Kidney capillary endothelial cell (primary cell): ENCODE data around the gene POU2F1.
"Not testable (repeated sequence)": the region's sequence is repeated elsewhere in the genome, so short reads cannot be mapped to it uniquely, and the experiment has no call there.

Source experiments
- DNase-seq: peaks from one replicate; pipeline ENCODE4 v3.0.0-alpha.2; 2018; ENCODE audit warnings: low spot score

Gene POU2F1

GRCh38 chr1:167314671-167315070 is 94.0 kb downstream of the POU2F1 start:
- no peak for DNase-seq

- no peak for DNase-seq
Measured at GRCh38 chr1:167317463-167317862, 96.8 kb downstream of the POU2F1 start.

GRCh38 chr1:167319206-167319605 is 98.5 kb downstream of the POU2F1 start:
- not testable (repeated sequence) for DNase-seq

- DNase-seq: no peak
Measured at GRCh38 chr1:167322483-167322882, 101.8 kb downstream of the POU2F1 start.

- no peak for DNase-seq
Measured at GRCh38 chr1:167325151-167325550, 104.5 kb downstream of the POU2F1 start.

- DNase-seq: no peak
Measured at GRCh38 chr1:167328306-167328815, 107.7 kb downstream of the POU2F1 start.

- DNase-seq: no peak
Measured at GRCh38 chr1:167328816-167329483, 108.3 kb downstream of the POU2F1 start.

GRCh38 chr1:167330601-167331293 is 110.1 kb downstream of the POU2F1 start:
- DNase-seq: no peak

GRCh38 chr1:167331650-167332049 is 111.0 kb downstream of the POU2F1 start:
- no peak for DNase-seq

- no peak for DNase-seq
Measured at GRCh38 chr1:167332503-167332902, 111.8 kb downstream of the POU2F1 start.

- DNase-seq: no peak
Measured at GRCh38 chr1:167333124-167333523, 112.4 kb downstream of the POU2F1 start.

GRCh38 chr1:167333703-167334102 is 113.0 kb downstream of the POU2F1 start:
- no peak for DNase-seq

GRCh38 chr1:167339405-167339804 is 118.7 kb downstream of the POU2F1 start:
- DNase-seq: no peak

GRCh38 chr1:167342846-167343245 is 122.2 kb downstream of the POU2F1 start:
- no peak for DNase-seq

GRCh38 chr1:167344112-167344511 is 123.4 kb downstream of the POU2F1 start:
- DNase-seq: no peak

GRCh38 chr1:167344615-167345385 is 124.1 kb downstream of the POU2F1 start:
- DNase-seq: no peak

GRCh38 chr1:167345386-167345733 is 124.7 kb downstream of the POU2F1 start:
- peak; percentile 52 for DNase-seq

- no peak for DNase-seq
Measured at GRCh38 chr1:167357305-167357704, 136.6 kb downstream of the POU2F1 start.

GRCh38 chr1:167359295-167359694 is 138.6 kb downstream of the POU2F1 start:
- no peak for DNase-seq

- no peak for DNase-seq
Measured at GRCh38 chr1:167360120-167360519, 139.4 kb downstream of the POU2F1 start.

- no peak for DNase-seq
Measured at GRCh38 chr1:167362638-167363037, 142.0 kb downstream of the POU2F1 start.

GRCh38 chr1:167364826-167365225 is 144.1 kb downstream of the POU2F1 start:
- no peak for DNase-seq

GRCh38 chr1:167365360-167365759 is 144.7 kb downstream of the POU2F1 start:
- DNase-seq: no peak
